ENCODE results near the gene SMIM33. TPM values are rescaled to one million over a fixed set of nuclear protein-coding genes. Genes with fewer than 3 reads are reported as not detected.

Gene SMIM33
- not detected for total RNA-seq

DNA sequence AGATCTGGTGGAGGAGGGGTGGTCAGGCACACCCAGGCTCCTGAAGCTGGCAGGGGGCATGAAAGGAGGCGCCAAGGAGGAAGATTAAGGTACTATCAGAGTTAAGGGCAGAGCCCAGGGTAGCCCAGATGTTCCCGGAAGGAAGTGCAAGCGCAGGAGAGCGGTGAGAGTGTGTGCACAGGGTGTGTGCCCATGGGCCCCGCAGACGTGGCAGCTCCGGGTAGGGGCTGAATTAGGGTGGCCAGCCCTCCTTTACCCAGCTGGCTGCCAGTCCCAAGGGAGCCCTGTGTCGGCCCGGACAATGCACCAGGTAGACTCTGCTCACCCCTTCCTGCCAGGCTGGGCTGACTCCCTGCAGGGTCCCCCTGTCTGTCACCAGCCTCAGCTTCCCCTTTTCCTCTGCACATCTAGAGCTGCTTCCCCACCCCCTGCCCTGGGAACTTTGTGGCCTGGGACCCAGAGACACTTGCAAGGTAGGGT lies at the start of gene SMIM33:
TSS of gene SMIM33 (plus strand) at position 184 of the 480 bp plus-strand sequence. CDS start at position 302, 118 bp downstream.
- TF ChIP-seq, protein P1, sequence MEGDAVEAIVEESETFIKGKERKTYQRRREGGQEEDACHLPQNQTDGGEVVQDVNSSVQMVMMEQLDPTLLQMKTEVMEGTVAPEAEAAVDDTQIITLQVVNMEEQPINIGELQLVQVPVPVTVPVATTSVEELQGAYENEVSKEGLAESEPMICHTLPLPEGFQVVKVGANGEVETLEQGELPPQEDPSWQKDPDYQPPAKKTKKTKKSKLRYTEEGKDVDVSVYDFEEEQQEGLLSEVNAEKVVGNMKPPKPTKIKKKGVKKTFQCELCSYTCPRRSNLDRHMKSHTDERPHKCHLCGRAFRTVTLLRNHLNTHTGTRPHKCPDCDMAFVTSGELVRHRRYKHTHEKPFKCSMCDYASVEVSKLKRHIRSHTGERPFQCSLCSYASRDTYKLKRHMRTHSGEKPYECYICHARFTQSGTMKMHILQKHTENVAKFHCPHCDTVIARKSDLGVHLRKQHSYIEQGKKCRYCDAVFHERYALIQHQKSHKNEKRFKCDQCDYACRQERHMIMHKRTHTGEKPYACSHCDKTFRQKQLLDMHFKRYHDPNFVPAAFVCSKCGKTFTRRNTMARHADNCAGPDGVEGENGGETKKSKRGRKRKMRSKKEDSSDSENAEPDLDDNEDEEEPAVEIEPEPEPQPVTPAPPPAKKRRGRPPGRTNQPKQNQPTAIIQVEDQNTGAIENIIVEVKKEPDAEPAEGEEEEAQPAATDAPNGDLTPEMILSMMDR (IDR thresholded peaks at IDR 0.05; ENCODE audit: low read depth), result no peak

DNA sequence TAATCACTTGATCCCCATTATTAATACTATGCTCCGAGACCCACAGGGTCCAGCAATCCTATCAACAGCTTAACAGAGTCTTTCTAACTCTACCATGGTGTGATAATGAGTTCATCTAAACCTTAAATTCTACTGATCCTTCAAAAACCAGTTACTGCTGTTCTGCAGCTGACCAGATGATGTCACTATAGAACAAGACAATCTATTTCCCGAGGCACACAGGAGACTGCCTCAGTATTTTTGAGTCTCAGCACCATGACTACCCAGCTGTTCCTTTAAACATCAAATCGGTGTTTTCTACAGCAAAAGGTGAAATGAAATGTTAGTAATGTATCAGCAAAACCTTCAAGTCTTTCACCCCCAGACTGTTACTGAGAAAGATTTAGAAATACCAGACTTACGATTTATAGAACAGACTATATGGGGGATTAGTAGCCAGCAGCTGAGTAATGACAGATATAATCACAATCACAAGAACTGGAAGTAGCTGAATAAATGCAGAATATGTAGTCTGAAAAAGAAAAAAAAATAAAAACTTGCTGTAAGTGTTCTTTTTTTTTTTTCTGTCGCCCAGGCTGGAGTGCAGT lies 48.4 kb upstream of the SMIM33 start:
- TF ChIP-seq, protein P1 (IDR thresholded peaks at IDR 0.05; ENCODE audit: low read depth), result no peak

DNA sequence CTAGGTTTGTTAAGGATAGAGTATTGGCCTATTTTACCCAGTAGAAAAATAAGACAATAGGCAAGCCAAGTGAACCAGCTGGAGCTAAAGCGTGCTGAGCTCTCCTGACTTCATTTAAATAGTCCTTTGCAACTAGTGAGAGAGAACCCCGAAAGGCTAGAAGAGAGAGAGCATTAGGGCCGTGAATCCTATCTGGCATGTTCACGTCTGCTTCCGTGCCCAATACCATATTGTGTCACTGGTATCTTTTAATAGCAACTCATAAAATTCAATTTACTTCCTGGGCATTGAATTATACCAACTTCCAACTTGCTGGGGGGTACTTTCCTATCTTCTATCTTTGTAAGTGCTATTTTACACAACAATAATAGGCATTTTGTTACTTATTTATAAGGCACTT lies 45.3 kb upstream of the SMIM33 start:
- TF ChIP-seq, protein P1 (IDR thresholded peaks at IDR 0.05; ENCODE audit: low read depth), result no peak

DNA sequence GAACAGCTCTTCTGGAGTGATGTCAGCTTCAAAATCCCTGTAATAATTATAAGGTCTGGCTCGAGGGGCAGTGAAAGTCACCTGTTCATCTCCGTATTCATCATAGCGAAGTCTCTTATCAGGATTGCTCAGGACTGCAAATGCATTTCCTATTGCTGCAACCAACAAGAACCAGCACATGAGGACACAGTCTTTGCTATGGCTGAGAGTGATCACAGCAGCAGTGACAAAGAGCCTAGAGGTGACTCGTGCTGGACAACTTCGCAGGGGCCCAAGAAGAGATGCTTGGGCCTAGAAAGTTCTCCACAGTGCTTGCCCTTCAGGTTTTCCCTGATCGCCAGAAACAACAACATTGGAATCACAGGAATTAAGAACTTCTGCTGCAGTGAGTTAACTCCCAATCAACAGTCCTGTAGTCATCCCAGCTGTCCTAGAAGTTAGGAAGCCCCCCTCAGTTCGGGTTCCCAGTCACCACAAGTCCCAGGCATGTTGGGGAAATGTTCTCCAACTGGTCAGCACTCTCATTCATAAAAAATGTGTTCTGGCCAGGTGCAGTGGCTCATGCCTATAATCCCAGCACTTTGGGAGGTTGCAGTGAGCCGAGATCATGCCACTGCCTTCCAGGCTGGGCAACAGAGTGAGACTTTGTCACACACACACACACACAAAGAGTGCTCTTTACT lies 44.5 kb upstream of the SMIM33 start:
- TF ChIP-seq, protein P1 (IDR thresholded peaks at IDR 0.05; ENCODE audit: low read depth), result no peak

DNA sequence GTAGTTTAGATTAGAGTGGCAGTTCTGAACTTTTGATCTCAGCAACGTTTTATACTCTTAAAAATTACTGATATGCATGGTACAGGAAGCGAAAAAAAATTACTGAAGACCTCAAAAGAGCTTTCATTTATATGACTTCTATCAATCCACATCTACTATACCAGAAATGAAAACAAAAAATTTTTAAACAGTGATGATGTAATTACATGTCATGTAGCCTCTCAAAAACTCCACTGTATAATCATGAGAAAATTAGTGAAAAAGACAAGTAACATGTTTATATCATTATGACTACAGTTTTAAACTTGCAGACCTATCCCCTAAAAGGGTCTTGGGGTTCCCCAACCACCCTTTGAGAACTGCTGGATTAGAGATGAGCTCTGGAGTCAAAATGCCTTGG lies 40.8 kb upstream of the SMIM33 start:
- TF ChIP-seq, protein P1 (IDR thresholded peaks at IDR 0.05; ENCODE audit: low read depth), result no peak

DNA sequence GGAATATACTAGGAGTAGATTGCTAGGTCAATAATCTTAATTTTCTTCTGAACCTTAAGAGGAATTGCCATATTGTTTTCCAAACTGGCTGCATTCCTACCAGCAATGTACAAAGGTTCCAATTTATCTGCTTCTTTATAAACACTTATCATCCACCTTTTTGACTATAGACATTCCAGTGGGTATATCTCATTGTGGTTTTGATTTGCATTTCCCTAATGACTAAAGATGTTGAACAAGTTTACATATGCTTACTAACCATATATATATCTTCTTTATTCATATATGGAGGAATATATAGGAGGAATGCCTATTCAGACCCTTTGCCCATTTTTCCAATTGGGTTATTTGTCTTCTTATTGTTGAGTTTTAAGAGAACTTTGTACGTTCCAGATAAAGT lies 39.1 kb upstream of the SMIM33 start:
- TF ChIP-seq, protein P1 (IDR thresholded peaks at IDR 0.05; ENCODE audit: low read depth), result no peak

DNA sequence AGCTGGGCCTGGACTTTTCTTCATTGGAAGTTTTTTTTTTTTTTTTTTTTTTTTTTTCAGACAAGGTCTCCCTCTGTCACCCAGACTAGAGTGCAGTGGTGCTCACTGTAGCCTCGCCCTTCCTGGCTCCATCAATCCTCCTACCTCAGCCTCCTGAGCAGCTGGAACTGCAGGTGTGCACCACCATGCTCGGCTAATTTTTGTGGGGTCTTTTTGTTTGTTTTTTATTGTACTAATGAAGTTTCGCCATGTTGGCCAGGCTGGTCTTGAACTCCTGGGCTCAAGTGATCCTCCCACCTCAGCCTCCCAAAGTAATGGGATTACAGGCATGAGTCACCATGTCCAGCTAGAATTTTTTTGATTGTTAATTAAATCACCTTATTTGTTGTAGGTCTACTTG lies 35.1 kb upstream of the SMIM33 start:
- TF ChIP-seq, protein P1 (IDR thresholded peaks at IDR 0.05; ENCODE audit: low read depth), result no peak

Data from subcutaneous adipose tissue (tissue), 4 donors.